Gastrocnemius medialis (tissue), 4 donors: ENCODE measurements around the gene SCN4A. TPM values are rescaled to one million over a fixed set of nuclear protein-coding genes. Genes with fewer than 3 reads are reported as not detected.

Source experiments
- total RNA-seq, 4 donors: library from RNA; depleted of rRNA; stranded (reverse); fragments of >200 nt; gene quantifications; one replicate each; pipeline versions ENCODE4 v1.1.0 to v1.2.3, GENCODE V29; 2016

SCN4A gene
- total RNA-seq, 4 donors from 2014 or later, result 45.3 to 107 (median 69.1) TPM

Other genes with a start within 250 kb of the SCN4A start
- 10 to 100 TPM in 1 of 4 donors, 1 to 10 TPM in 3; 7.5 to 15.0 (median 8.6) TPM for gene STRADA, start 231.1 kb downstream of the SCN4A start, total RNA-seq
- 100 to 1,000 TPM in 1 of 4 donors, 10 to 100 TPM in 3; 81.0 to 110 (median 86.8) TPM for gene CCDC47, start 199.3 kb downstream of the SCN4A start, total RNA-seq
- 10 to 100 TPM; 35.9 to 71.6 (median 56.8) TPM for gene DDX42, start 198.7 kb downstream of the SCN4A start, total RNA-seq
- 100 to 1,000 TPM; 103 to 153 (median 123) TPM for gene PSMC5, start 145.5 kb downstream of the SCN4A start, total RNA-seq
- gene FTSJ3, start 145.3 kb downstream of the SCN4A start, total RNA-seq, result 10 to 100 TPM; 24.6 to 46.3 (median 34.9) TPM
- gene SMARCD2, start 130.2 kb downstream of the SCN4A start, total RNA-seq, result 10 to 100 TPM; 30.2 to 64.3 (median 44.9) TPM
- not detected for gene CSH2, start 99.2 kb downstream of the SCN4A start, total RNA-seq
- gene GH2, start 91.0 kb downstream of the SCN4A start, total RNA-seq, result not detected
- not detected for gene CSH1, start 76.3 kb downstream of the SCN4A start, total RNA-seq
- not detected for gene CSHL1, start 61.7 kb downstream of the SCN4A start, total RNA-seq
- gene GH1, start 54.1 kb downstream of the SCN4A start, total RNA-seq, result not detected
- gene CD79B, start 40.6 kb downstream of the SCN4A start, total RNA-seq, result 1 to 10 TPM; 2.2 to 5.1 (median 3.3) TPM
- gene PRR29, start 25.4 kb upstream of the SCN4A start, total RNA-seq, result under 1 TPM in 1 of 4 donors, not detected in 3; 0.13 TPM
- 10 to 100 TPM; 39.7 to 82.4 (median 56.3) TPM for gene ICAM2, start 47.7 kb upstream of the SCN4A start, total RNA-seq
- 10 to 100 TPM in 3 of 4 donors, 1 to 10 TPM in 1; 9.7 to 27.5 (median 13.8) TPM for gene ERN1, start 157.2 kb upstream of the SCN4A start, total RNA-seq